GM18951 (cell line): ENCODE results near the gene AFAP1.

ENCODE experiments used
- POLR2A ChIP-seq: IDR thresholded peaks from 4 replicates; pipeline ENCODE4 v1.6.1; 2011; ENCODE audit warnings: mild to moderate bottlenecking; ENCODE audit not compliant: insufficient read length, insufficient read depth; ENCODE audit errors: extremely low read depth
- in situ Hi-C: fragments of 300-500 bp; cut with MboI; formaldehyde crosslinking; loops from one replicate; pipeline ENCODE4 v1.12.0; 2022; ENCODE audit warnings: low sequenced_read_pairs, mixed read lengths, inconsistent platforms; ENCODE audit not compliant: unreplicated experiment

The AFAP1 gene

DNA sequence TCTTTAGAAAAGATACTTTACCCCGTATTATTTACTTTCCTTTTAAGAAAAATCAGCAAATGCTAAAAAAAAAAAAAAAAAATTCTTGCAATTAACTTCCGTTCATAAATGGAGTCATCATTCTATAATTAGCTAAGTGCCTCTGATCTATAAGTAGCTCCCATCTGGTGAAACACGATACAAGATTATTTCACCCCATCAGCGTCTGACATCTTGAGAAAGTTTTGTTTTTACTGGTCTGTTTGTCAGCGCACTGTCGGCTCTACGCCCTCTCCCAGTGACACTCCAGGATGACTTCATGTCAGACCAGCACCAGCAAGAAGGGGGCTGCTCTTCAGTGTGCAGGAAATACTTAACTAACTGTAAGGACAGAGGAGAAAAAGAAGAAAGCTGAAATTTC is 108.3 kb downstream of the AFAP1 start:
- in situ Hi-C loops, result no loop called here
- TF ChIP-seq POLR2A, result no peak

DNA sequence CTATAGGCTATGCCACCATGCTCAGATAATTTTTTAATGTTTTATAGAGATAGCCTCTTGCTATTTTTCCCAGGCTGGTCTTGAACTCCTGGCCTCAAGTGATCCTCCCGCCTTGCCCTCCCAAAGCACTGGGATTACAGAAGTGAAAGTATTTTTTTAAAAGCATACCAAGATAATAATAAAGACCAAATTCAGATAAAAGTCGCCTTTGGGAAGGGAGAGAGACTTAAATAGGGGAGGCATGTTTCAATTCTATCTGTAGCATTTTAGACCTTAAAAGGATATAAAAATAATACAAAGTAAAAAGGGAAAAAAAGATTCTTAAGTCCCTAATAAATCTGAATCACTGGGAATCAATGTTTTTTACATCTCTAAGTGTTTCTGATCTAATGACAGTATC is 108.9 kb downstream of the AFAP1 start:
- TF ChIP-seq POLR2A, result no peak
- in situ Hi-C loops, result no loop called here

DNA sequence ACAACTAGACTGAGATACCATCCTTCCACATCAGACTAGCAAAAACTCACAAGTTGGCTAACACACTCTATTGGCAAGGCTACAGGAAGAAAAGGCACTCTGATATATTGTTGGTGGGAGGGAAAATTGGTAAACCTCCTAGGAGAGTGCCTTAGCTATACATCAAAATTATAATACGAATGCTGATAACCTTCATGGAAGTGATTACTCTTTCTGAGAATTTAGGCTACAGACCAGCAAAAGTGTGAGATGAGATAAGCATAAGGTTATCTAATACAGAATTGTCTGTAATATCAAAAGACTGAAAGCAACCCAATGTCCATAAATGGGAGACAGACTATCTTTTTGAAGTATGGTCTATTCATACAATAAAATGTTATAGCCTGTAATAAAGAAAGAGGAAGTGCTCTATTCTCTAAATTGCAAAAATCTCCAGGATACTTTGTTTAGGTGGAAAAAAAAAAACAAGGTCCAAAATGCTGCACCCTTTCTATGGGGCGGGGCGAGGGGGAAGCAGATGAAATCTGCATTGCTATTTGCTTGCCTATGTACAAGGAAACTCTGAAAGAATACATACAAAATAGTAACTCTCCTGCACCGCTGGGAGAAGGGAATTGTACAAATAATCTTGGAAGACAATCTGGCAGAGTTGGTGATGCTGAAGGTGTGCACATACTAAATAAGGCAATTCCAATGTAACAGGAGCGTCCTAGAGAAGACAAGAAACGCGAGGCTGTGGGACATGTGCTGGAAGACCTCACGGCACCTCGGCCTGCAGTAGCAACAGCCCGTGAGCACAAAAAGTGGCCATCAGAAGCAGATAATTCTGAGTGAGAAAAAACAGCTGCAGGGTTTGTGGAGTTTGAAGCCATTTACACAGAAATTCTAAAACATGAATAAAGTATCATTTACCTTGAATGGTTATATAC is 109.7 kb downstream of the AFAP1 start:
- TF ChIP-seq POLR2A, result no peak
- in situ Hi-C loops, result no loop called here

DNA sequence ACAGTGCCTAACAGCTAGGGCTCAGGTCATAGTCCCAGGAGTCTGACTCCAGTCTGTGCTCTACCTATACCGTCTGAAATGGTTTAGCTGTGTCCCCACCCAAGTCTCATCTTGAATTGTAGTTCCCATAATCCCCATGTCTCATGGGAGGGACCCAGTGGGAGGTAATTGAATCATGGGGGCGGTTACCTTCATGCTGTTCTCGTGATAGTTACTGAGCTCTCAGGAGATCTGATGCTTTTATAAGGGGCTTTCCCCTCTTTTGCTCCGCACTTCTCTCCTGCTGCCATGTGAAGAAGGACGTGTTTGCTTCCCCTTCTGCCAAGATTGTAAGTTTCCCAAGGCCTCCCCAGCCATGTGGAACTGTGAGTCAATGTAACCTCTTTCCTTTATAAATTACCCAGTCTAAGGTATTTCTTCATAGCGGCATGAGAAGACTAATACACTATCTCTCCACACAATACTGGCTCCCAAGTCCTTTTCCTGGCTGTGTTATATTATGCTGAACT is 110.8 kb downstream of the AFAP1 start:
- TF ChIP-seq POLR2A, result no peak
- in situ Hi-C loops, result no loop called here

DNA sequence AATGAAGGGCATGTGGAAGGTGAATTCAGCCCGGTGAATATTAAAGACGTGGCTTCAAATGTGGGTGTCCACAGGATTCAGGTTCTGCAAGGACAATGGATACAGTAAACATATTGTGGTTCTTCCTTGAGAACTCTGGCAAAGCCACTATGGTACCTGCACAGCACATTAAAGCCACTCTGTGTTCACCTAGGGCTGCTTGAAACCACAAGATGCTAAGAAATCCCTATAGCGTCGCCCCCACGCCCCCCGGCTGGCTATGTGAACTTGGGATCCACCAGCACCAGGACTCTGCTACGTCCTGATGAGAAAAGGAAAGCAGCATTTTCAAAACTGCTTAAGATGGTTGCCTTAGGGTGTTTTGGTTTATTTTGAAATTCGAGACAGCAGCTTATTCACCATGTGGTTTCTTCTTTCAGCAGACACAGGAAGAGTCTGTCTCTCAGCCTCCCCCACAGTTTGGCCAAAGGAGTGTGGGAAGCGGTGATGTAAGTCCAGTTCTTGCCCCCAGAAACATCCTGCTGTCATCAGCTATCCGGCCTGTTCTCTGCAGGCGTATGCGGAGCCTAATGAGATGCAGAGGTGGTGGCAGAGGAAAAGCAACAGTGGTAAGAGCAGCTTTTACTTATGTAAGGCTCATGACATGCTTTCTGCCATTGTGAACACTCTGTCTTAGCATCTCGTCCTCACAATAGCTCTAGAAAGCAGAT is 111.5 kb downstream of the AFAP1 start:
- no peak for TF ChIP-seq POLR2A
- in situ Hi-C loops, result no loop called here

DNA sequence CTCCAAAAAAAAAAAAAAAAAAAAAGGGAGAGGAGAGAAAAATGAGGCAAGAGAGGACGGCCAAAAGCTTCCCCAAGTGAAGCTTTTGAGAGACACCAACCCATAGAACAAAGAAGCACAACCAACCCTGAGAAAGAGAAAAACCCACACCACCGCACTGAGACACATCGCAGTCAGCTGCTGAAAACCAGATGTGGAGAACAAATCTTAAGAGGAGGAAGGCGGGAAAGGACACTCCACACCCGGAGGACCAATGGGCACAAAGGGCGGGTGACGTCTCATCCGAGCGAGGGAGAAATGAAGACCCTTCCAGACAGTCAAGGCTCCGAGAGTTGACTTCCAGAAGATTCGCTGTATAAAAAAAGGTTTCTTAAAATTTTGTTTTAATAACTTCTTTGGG is 112.1 kb downstream of the AFAP1 start:
- TF ChIP-seq POLR2A, result no peak
- in situ Hi-C loops, result no loop called here

DNA sequence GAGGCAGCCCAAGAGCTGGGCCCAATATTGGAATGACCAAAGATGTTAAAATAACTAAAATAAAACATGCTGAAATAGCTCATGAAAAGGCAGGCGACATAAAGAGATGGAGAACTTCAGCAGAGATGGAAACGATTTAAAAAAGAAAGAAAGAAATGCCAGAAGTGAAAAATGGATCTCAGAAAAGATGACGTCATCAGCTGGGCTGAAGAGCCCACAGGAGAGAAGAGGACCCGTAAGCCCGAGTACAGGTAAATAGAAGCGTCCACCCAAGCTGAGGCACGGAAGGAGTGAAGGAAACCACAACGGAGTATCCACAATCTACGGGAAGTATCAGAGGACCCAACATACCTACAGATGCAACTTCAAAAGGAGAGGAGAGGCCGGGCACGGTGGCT is 112.8 kb downstream of the AFAP1 start:
- in situ Hi-C loops, result no loop called here
- TF ChIP-seq POLR2A, result no peak

DNA sequence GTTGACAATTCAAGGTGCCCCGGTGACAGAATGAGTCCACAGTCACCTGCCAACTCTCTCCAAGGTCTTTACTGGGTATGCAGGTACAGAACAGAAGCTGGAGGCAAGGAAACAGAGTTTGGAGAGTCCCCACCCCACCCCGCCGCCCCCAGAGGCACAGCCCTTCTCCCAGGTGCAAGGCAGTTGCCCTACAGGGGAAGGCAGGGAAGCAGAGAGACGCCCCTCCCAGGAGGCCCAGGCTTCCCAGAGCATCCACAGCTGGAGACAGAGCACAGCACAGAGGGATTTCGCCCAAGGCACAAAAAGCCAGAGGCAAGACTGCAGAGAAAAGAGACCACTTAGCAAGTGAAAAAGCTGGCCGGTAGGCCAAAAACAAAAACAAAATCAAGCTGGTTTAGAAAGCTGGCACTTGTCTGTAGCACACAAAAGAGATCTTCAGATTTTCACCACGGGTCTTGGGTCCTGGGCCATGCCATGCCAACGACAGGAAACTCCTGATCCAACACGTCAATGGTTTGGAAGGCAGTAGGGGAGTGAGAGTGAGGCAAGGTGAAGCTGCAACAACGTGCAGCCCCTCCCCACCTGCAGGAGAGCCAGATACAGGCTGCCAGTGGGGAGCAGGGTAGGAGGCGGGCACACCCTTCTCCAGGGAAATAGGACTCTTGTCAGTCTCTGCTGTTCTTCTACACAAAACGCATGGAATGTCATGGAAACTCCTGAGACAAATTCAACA is 113.3 kb downstream of the AFAP1 start:
- in situ Hi-C loops, result no loop called here
- no peak for TF ChIP-seq POLR2A

DNA sequence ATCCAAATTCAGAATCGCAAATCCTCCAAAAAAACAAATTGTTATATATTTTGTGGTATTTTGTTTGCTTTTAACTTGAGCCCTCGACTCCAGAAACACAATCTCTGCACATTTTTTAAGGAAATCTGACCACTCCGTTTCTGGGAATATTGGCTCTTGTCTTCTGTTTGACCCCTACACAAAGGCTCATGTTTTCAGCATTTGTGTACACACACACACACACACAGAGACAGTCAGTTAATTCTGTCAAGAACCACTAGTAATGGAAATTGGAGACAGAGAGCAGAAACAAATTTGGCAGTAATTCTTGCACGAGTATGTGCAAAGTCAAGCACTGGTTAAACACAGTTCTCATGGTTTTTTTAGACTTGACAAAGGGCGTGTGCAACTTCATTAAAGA is 115.4 kb downstream of the AFAP1 start:
- in situ Hi-C loops, result no loop called here
- no peak for TF ChIP-seq POLR2A

DNA sequence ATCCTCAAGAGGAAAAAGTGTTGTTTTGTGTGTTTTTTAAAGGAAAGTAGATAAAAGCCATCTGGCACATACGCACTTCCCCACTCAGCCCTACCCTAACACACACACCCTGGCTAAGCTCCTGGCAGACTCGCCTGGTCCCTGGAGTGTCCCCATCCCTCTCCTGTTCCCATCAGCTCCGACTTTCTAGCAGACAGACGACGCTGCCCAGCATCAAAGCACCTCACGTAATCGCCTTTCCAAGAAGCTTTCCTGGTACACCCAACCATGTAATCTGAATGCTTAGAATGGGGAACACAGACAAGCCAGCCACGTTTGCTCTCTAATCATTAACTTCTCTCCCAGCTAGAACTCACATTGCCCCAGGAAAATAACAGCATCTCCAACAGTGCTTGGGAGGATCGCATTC is 116.2 kb downstream of the AFAP1 start:
- no peak for TF ChIP-seq POLR2A
- in situ Hi-C loops, result no loop called here

DNA sequence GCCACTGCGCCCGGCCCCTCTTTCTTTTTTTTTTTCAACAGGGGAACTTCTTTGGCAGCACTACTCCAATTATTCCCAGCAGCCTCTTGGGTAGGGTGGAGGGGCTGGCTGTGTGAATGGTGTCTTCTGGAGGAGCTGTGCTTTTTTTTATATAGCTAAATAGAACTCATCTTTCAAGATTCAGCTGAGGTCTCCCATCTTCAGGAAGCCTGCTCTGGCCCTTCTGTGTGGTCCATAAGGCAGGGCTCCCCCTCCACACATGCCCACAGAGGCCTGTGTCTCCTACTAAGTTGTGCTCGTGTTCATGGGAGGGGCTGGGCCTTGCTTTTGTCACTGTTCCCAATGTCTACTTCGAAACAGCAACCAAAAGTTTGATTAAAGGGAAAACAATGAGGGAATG is 116.8 kb downstream of the AFAP1 start:
- no peak for TF ChIP-seq POLR2A
- in situ Hi-C loops, result no loop called here

DNA sequence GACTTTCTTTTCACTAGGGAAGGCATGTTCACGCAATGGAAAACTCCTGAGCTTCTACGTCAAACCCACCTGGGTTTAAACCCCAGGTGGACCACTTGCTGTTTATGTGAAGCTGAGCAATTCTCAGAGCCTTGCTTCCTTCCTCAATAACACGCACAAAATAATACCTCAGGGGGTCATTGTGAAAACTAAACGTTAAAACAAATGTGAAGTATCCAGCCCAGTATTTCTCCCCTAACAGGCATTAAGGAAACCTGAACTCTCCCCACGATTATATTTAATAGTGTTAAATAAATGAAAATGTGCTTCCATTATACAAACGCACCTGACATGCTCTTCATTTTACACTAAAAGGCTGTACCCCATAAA is 117.5 kb downstream of the AFAP1 start:
- in situ Hi-C loops, result no loop called here

More for the DNA sequence above, 117.5 kb downstream of the AFAP1 start:
- TF ChIP-seq POLR2A, result no peak
